K562 (cell line): ENCODE data around the gene SUPT3H. TPM values are rescaled to one million over a fixed set of nuclear protein-coding genes. Genes with fewer than 3 reads are reported as not detected.

Experiments used
- ARID1B ChIP-seq: fragments of 450-650 bp; IDR thresholded peaks from 2 replicates; pipeline ENCODE4 v1.6.1; 2016; ENCODE audit warnings: antibody characterized with exemption, mild to moderate bottlenecking, inconsistent platforms
- ARID3B ChIP-seq: fragments of 250-450 bp; sonication (Bioruptor Pico); IDR thresholded peaks from 2 replicates; pipeline ENCODE4 v1.4.0; 2020; ENCODE audit warnings: borderline replicate concordance
- CBFA2T3 ChIP-seq: fragments of 450-650 bp; IDR thresholded peaks from 2 replicates; pipeline ENCODE4 v1.6.1; 2017
- CBFB ChIP-seq: sonication (generic); formaldehyde crosslinking; IDR thresholded peaks from 2 replicates; pipeline ENCODE4 v1.4.0; 2020; ENCODE audit warnings: mild to moderate bottlenecking, missing genetic modification reagents
- CEBPG ChIP-seq, 3 experiments: fragments of 200-800 bp in 1 of 3; sonication (Bioruptor generic) in 1 of 3; sonication (generic) in 1 of 3; formaldehyde crosslinking in 1 of 3; IDR thresholded peaks in 2 of 3; conservative IDR thresholded peaks in 1 of 3; 2 replicates each; pipeline versions ENCODE4 v1.6.1 to v1.8.0; 2016 to 2022; ENCODE audit warnings: missing compliant biosample characterization in 2 of 3, missing genetic modification characterization in 2 of 3, mild to moderate bottlenecking in 1 of 3, missing genetic modification reagents in 1 of 3
- EP300 ChIP-seq: IDR thresholded peaks from 2 replicates; pipeline ENCODE4 v1.6.1; 2012; ENCODE audit warnings: low read length, improper control_type of control experiment
- EP400 ChIP-seq: fragments of 450-650 bp; IDR thresholded peaks from 2 replicates; pipeline ENCODE4 v1.6.1; 2017; ENCODE audit warnings: antibody characterized with exemption, mild to moderate bottlenecking, moderate library complexity
- HCFC1 ChIP-seq: IDR thresholded peaks from 2 replicates; pipeline ENCODE4 v1.6.1; 2012; ENCODE audit warnings: low read depth, low read length, improper control_type of control experiment
- IRF1 ChIP-seq: sonication (generic); formaldehyde crosslinking; IDR thresholded peaks from 2 replicates; pipeline ENCODE4 v1.8.0; 2022; ENCODE audit warnings: missing genetic modification reagents, mild to moderate bottlenecking, borderline replicate concordance
- IRF9 ChIP-seq: fragments of 450-650 bp; IDR thresholded peaks from 2 replicates; pipeline ENCODE4 v1.6.1; 2016; ENCODE audit warnings: missing biosample characterization, missing genetic modification characterization
- L3MBTL2 ChIP-seq: fragments of 450-650 bp; IDR thresholded peaks from 2 replicates; pipeline ENCODE4 v1.6.1; 2016; ENCODE audit warnings: mild to moderate bottlenecking, moderate library complexity
- MAFK ChIP-seq: IDR thresholded peaks from 2 replicates; pipeline ENCODE4 v1.6.1; 2011; ENCODE audit warnings: low read length, improper control_type of control experiment
- MEF2A ChIP-seq: IDR thresholded peaks from 2 replicates; pipeline ENCODE4 v1.6.1; 2011; ENCODE audit warnings: low read depth, mild to moderate bottlenecking, low read length, moderate library complexity; ENCODE audit not compliant: control insufficient read depth
- PHTF2 ChIP-seq: fragments of 250-450 bp; sonication (Bioruptor Pico); IDR thresholded peaks from 2 replicates; pipeline ENCODE4 v1.5.0; 2021; ENCODE audit warnings: mild to moderate bottlenecking
- RBM25 ChIP-seq: fragments of 200-400 bp; formaldehyde crosslinking; IDR thresholded peaks from 2 replicates; pipeline ENCODE4 v1.6.1; 2018; ENCODE audit warnings: low read length, low read depth, moderate library complexity; ENCODE audit not compliant: severe bottlenecking
- RFX1 ChIP-seq: fragments of 450-650 bp; IDR thresholded peaks from 2 replicates; pipeline ENCODE4 v1.6.1; 2016; ENCODE audit warnings: mild to moderate bottlenecking, moderate library complexity
- SMARCA4 ChIP-seq: fragments of 450-650 bp; IDR thresholded peaks from 2 replicates; pipeline ENCODE4 v1.6.1; 2016
- SOX6 ChIP-seq: fragments of 450-650 bp; IDR thresholded peaks from 2 replicates; pipeline ENCODE4 v1.6.1; 2014; ENCODE audit warnings: mild to moderate bottlenecking
- TAL1 ChIP-seq: fragments of 450-650 bp; IDR thresholded peaks from 2 replicates; pipeline ENCODE4 v1.6.1; 2016; ENCODE audit warnings: mild to moderate bottlenecking
- THRB ChIP-seq: fragments of 450-650 bp; formaldehyde crosslinking; conservative IDR thresholded peaks from 2 replicates; pipeline ENCODE4 v1.4.0; 2022; ENCODE audit warnings: mild to moderate bottlenecking, missing genetic modification characterization
- ZNF146 ChIP-seq: IDR thresholded peaks from one replicate; pipeline ENCODE4 v1.6.1; 2018; ENCODE audit warnings: missing compliant biosample characterization; ENCODE audit not compliant: unreplicated experiment
- ZNF197 ChIP-seq: fragments of 200-800 bp; sonication (Bioruptor generic); IDR thresholded peaks from 2 replicates; pipeline ENCODE4 v1.6.1; 2016; ENCODE audit warnings: low read depth, missing genetic modification characterization, missing compliant biosample characterization
- ZNF282 ChIP-seq: sonication (generic); formaldehyde crosslinking; IDR thresholded peaks from 2 replicates; pipeline ENCODE4 v1.8.1; 2023; ENCODE audit warnings: missing genetic modification reagents
- ZNF449 ChIP-seq: fragments of 250-450 bp; sonication (Bioruptor Pico); IDR thresholded peaks from 2 replicates; pipeline ENCODE4 v1.8.0; 2022; ENCODE audit warnings: moderate library complexity, mild to moderate bottlenecking, inconsistent platforms
- polyA plus RNA-seq, 8 experiments: library from polyadenylated mRNA; depleted of rRNA in 4 of 8; stranded (reverse) in 5 of 8; unstranded in 3 of 8; fragments of >200 nt; fragmentation: Nextera tagmentation in 2 of 8; fragmentation: Illumina TruSeq in 1 of 8; extraction: Ambion mirVana in 2 of 8; extraction: Trizol in 1 of 8; gene quantifications; 2 replicates each; pipeline versions ENCODE4 v1.2.1 to v1.2.3, GENCODE V29; 2011 to 2014; ENCODE audit warnings: inconsistent platforms in 1 of 8, missing spikeins in 1 of 8
- total RNA-seq, 7 experiments: library from RNA; depleted of rRNA in 6 of 7; stranded (reverse); fragments of >200 nt in 6 of 7; fragmentation: Illumina TruSeq in 2 of 7; extraction: Trizol in 2 of 7; gene quantifications; 2 replicates each; pipeline versions ENCODE4 v1.2.1 to v1.2.3, GENCODE V29; 2011 to 2021; ENCODE audit warnings: low replicate concordance in 1 of 7

SUPT3H gene
- total and polyA plus RNA-seq, 9 of the 15 experiments (the other 6 are each of a cell fraction or from before 2014, with no cell fraction given), result 7.2 to 16.3 (median 11.9) TPM

- TF ChIP-seq EP400 (0 out of 2 replicates have a peak, but pooled peaks have one; percentile 23), SOX6 (peak; percentile 42), EP300 (peak; percentile 27; the same call in 1 of the 2 replicates), ZNF449 (no peak), CBFB (no peak), CBFA2T3 (peak; percentile 68), CEBPG (CRISPR knock-in tag; IDR thresholded peaks at IDR 0.05) (no peak), CEBPG (tag; conservative IDR thresholded peaks at IDR 0.05 in 1 of 2, IDR thresholded peaks at IDR 0.05 in 1 of 2) (0 out of 4 replicates have a peak, but pooled peaks of 1 of the 2 experiments have one; percentile 36), TAL1 (peak; percentile 35; the same call in 1 of the 2 replicates), HCFC1 (no peak), ARID1B (peak; percentile 73), RBM25 (no peak), PHTF2 (CRISPR knock-in tag) (no peak), ZNF146 (CRISPR knock-in tag) (no peak), SMARCA4 (peak; percentile 26; the same call in 1 of the 2 replicates), L3MBTL2 (peak; percentile 37; the same call in 1 of the 2 replicates), RFX1 (0 out of 2 replicates have a peak, but pooled peaks have one; percentile 10), THRB (CRISPR knock-in tag) (no peak), ZNF282 (CRISPR knock-in tag) (no peak), MAFK (no peak), ARID3B (CRISPR knock-in tag) (no peak), MEF2A (peak; percentile 76), ZNF197 (CRISPR knock-in tag) (no peak), IRF1 (no peak), IRF9 (no peak)
Measured at GRCh38 chr6:44920952-44921491, 456.7 kb downstream of the SUPT3H start (continued).
